Measurements from ENCODE around the gene CREG1.
"Not testable (repeated sequence)": the region's sequence is repeated elsewhere in the genome, so short reads cannot be mapped to it uniquely, and the experiment has no call there.

The CREG1 gene

GRCh38 chr1:167553136-167554027, at the start of gene CREG1:
CREG1 (minus strand) TSS chr1:167553762.
- DNase-seq (ENCODE audit: low read depth, low spot score) = peak; percentile 64

DNA sequence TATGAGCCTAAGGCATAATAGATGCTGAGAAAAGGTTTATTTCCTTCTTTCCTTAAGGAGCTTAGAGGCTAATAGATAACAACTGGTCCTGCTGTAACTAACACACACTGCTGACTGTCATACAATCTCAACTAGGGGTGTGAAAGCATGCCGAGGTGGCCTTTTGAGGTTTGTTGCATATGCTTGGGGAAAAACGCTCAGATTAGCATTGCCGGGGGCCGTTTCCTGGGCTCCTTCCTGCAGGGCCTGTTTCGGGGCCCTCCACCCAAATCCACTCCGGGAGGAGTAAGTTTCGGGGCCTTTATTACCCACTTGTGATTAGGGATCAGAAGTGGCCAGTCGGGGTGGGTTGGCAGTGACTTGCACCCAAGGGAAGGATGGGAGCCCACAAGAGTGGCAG, 49.3 kb upstream of the CREG1 start:
- DNase-seq (ENCODE audit: low read depth, low spot score) = no peak

- DNase-seq (ENCODE audit: low read depth, low spot score) = no peak
Observed at GRCh38 chr1:167601442-167602383, 48.2 kb upstream of the CREG1 start.

DNA sequence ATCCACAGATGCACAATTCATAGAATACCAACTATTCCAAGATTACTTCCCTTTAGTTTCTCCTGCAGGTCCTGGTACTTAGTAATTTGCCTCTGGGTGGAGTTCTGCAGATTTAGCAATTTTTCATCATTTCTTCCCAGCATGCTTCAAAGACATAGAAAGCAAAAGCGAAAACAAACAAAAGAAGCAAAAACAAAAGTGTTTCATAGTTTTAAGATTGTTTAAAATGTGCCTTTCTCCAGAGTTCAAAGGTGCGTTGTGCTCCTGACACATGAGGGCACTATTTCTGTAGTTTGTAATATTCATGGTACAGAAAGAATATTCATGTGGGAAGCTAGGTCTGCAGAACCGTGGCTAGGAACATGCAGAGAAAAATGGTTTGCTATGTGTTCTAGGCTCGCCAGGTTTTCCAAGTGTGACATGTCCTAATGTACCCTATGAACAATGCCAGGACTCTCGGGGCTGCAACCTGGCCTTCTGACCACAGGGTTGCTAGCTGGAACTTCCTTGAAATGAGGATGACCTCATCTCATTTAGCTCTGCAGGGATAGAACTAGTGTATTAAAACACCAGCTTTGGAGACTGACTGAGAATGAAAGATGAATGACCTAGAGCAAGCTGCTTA, 46.5 kb upstream of the CREG1 start:
- DNase-seq (ENCODE audit: low read depth, low spot score) = peak; percentile 36

GRCh38 chr1:167594822-167595221, 41.3 kb upstream of the CREG1 start:
- no peak for DNase-seq (ENCODE audit: low read depth, low spot score)

DNA sequence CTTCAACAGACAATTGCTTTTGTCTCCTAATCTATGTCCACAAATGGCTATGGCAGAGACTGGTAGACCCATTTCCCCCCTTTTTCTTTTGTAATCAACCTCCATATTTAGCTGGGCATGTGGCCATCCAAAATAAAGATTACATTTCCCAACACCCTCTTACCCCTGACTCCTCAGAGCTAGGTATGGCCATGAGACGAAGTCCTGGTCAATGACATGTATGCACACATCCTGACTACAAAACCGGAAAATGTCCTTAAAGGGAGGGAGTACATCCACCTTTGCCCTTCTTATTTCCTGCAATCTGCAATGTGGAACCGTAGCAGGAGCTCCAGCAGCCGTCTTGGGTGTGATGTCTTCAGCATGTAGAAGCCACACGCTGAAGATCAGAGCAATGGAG, 40.3 kb upstream of the CREG1 start:
- no peak for DNase-seq (ENCODE audit: low read depth, low spot score)

GRCh38 chr1:167592475-167592874, 38.9 kb upstream of the CREG1 start:
- no peak for DNase-seq (ENCODE audit: low read depth, low spot score)

GRCh38 chr1:167588361-167588760, 34.8 kb upstream of the CREG1 start:
- DNase-seq (ENCODE audit: low read depth, low spot score) = no peak

- DNase-seq (ENCODE audit: low read depth, low spot score) = no peak
Observed at GRCh38 chr1:167587872-167588271, 34.3 kb upstream of the CREG1 start.

DNA sequence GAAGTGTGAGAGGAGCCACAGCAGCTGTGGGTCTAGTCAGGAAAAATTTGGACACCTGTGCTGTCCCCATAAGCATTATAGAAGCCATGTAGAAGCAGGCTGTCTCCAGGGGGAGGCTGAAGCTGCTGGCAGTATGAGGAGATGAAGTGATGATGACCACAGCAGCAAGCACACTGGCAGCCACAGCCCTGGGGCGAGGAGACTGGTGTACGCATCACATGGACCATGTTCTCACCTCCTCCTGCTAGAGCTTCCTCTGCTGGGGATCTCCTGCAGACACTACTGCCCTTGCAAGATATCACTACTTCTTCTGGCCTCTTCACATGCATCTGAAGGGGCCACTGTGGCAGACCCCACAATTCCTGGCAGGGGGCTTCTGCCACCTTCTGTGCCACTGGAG, 33.8 kb upstream of the CREG1 start:
- no peak for DNase-seq (ENCODE audit: low read depth, low spot score)

- DNase-seq (ENCODE audit: low read depth, low spot score) = no peak
Observed at GRCh38 chr1:167584581-167584980, 31.0 kb upstream of the CREG1 start.

DNA sequence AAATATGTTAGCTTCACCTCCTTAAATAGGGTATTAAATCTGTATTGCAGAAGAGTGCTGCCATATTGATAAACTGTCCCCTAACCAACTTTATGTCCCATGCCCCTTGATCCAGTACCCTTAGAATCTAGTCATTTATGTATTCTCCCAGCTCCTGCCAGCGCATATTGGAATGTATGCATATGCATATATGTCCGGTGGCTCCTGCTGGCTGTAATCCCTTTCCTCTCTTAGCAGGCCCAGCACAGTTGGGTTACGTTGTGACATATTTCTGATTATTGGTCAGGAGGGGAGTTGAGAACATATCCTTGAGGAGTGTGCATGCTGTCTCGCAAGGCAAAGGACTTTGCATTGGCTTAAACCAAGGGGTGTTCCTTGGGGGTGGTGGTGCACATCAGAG, 29.2 kb upstream of the CREG1 start:
- no peak for DNase-seq (ENCODE audit: low read depth, low spot score)

DNA sequence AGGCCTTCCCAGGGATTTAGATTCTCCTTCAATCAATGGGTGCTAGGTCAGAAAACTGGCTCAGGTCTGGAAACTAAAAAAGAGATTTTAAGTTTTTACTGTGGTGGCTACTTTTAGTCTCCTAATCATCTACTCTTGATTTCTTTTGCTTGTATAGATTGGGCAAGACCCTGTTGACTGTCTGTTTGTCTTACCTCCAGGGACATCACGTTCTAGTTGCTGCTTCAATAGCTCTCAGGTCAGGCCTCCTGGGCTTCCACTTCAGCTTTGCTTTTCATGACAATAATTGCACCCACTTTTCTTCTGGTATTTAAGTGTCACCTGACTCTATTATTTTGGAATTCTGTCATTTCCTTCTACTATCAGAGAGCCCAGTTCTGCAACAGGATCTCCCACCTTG, 28.5 kb upstream of the CREG1 start:
- no peak for DNase-seq (ENCODE audit: low read depth, low spot score)

GRCh38 chr1:167579986-167580385, 26.4 kb upstream of the CREG1 start:
- DNase-seq (ENCODE audit: low read depth, low spot score) = no peak

GRCh38 chr1:167578939-167579521, 25.5 kb upstream of the CREG1 start:
- DNase-seq (ENCODE audit: low read depth, low spot score) = no peak

DNA sequence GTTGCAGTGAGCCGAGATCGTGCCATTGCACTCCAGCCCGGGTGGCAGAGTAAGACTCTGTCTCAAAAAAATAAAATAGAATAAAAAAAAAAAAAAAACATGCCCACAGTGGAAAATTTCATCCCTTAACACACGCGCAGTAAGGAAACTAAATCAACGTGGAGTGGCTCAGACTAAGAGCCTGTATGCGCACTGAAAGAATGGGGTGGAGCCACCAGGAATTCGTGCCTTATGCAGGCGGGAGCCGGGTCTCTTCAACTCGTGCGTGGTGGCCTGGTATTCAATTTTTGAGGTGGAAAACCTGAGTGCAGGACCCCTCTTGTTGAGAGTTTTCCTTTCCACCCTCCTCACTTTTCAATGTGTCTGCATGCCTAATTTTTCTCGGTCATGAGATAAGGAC, 22.1 kb upstream of the CREG1 start:
- DNase-seq (ENCODE audit: low read depth, low spot score) = no peak

DNA sequence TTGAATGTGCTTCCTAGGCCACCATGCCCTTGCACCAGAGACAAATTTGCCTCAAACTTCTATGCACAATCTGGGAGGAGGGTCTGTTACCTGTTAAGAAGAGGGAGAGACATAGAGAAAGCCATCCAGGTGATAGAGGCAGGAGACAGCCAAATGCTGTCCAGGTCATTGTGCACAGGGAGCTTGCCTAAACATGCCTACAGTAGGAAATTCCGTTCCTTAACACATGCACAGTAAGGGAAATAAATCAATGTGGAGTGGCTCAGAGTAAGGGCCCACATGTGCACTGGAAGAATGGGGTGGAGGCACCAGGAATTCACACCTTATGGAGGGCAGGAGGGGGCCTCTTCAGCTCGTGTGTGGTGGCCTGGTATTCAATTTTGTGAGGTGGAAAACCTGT, 19.5 kb upstream of the CREG1 start:
- no peak for DNase-seq (ENCODE audit: low read depth, low spot score)

- DNase-seq (ENCODE audit: low read depth, low spot score) = not testable (repeated sequence)
Observed at GRCh38 chr1:167570712-167571111, 17.1 kb upstream of the CREG1 start.

DNA sequence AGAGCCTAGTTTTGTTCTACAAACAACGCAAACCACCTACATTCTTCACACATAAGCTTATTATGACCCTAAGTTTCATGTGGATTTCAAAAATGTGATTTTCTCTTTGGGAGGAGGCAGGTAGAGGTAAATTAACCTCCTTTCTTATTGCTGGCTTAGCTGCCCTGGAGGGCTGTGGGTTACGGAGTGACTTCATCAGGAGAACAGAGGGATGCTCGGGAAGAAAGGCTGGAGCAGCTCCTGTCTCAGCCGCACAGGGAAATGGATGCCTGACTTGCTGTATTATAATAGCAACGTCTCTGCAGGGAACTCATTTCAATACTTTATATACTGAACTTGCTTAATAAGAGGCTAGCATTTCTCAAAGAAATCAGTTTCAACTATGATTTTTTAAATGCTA, 14.1 kb upstream of the CREG1 start:
- no peak for DNase-seq (ENCODE audit: low read depth, low spot score)

- DNase-seq (ENCODE audit: low read depth, low spot score) = no peak
Observed at GRCh38 chr1:167566766-167567165, 13.2 kb upstream of the CREG1 start.

DNA sequence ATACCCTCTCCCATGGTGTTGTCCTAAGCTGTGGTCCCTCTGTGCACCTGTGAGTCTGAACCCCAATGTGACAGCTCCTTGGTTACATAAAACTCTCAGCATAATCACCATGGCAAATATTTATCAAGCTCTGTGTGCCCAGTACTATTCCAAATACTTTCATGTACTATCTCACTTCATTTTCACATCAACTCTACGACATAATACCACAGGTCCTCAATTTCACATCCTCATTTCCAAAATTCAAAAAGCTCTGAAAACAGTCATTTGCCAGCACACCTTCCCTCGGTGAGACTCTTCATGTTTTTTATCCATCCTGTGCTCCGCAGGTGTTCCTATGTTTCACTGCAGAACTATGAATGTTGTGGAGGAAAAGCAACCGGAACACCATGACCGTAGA, 12.4 kb upstream of the CREG1 start:
- DNase-seq (ENCODE audit: low read depth, low spot score) = no peak

Data from smooth muscle cell of the brain vasculature (primary cell).